ENCODE results near the gene TANK.

TANK gene

GRCh38 chr2:161115605-161116380 is 44.4 kb upstream of the TANK start:
- no peak overlapping the region for H3K4me3 ChIP-seq (ENCODE audit: low read depth, low read length)
- no peak for DNase-seq (ENCODE audit: low read depth)
- no peak for TF ChIP-seq CTCF (IDR thresholded peaks at IDR 0.05; ENCODE audit: low read depth, low read length)

GRCh38 chr2:161116509-161116908 is 43.7 kb upstream of the TANK start:
- DNase-seq (ENCODE audit: low read depth) = peak; percentile 45
- no peak for TF ChIP-seq MAX (IDR thresholded peaks at IDR 0.05; ENCODE audit: low read depth, low read length)
- TF ChIP-seq MYC (IDR thresholded peaks at IDR 0.05; ENCODE audit: low read depth, low read length) = no peak
- TF ChIP-seq POLR2A (IDR thresholded peaks at IDR 0.05; ENCODE audit: extremely low read depth, insufficient read length) = no peak
- no peak for TF ChIP-seq CTCF (IDR thresholded peaks at IDR 0.05; ENCODE audit: low read depth, low read length)
- H3K4me3 ChIP-seq (ENCODE audit: low read depth, low read length) = no peak overlapping the region

GRCh38 chr2:161117506-161117905 is 42.7 kb upstream of the TANK start:
- DNase-seq (ENCODE audit: low read depth) = no peak
- H3K4me3 ChIP-seq (ENCODE audit: low read depth, low read length) = no peak overlapping the region
- TF ChIP-seq POLR2A (IDR thresholded peaks at IDR 0.05; ENCODE audit: extremely low read depth, insufficient read length) (no peak), CTCF (IDR thresholded peaks at IDR 0.05; ENCODE audit: low read depth, low read length) (no peak), MYC (IDR thresholded peaks at IDR 0.05; ENCODE audit: low read depth, low read length) (no peak), MAX (IDR thresholded peaks at IDR 0.05; ENCODE audit: low read depth, low read length) (no peak)

- H3K4me3 ChIP-seq (ENCODE audit: low read depth, low read length) = no peak overlapping the region
- TF ChIP-seq MAX (IDR thresholded peaks at IDR 0.05; ENCODE audit: low read depth, low read length) = no peak
- no peak for TF ChIP-seq POLR2A (IDR thresholded peaks at IDR 0.05; ENCODE audit: extremely low read depth, insufficient read length)
- TF ChIP-seq MYC (IDR thresholded peaks at IDR 0.05; ENCODE audit: low read depth, low read length) = no peak
- no peak for TF ChIP-seq CTCF (IDR thresholded peaks at IDR 0.05; ENCODE audit: low read depth, low read length)
- DNase-seq (ENCODE audit: low read depth) = no peak
These were observed 41.5 kb upstream of the TANK start for GRCh38 chr2:161118722-161119121.

GRCh38 chr2:161119483-161119882 is 40.7 kb upstream of the TANK start:
- DNase-seq (ENCODE audit: low read depth) = no peak
- H3K4me3 ChIP-seq (ENCODE audit: low read depth, low read length) = no peak overlapping the region
- TF ChIP-seq POLR2A (IDR thresholded peaks at IDR 0.05; ENCODE audit: extremely low read depth, insufficient read length) (no peak), CTCF (IDR thresholded peaks at IDR 0.05; ENCODE audit: low read depth, low read length) (no peak), MAX (IDR thresholded peaks at IDR 0.05; ENCODE audit: low read depth, low read length) (no peak), MYC (IDR thresholded peaks at IDR 0.05; ENCODE audit: low read depth, low read length) (no peak)

- TF ChIP-seq CTCF (IDR thresholded peaks at IDR 0.05; ENCODE audit: low read depth, low read length) = no peak
- TF ChIP-seq MYC (IDR thresholded peaks at IDR 0.05; ENCODE audit: low read depth, low read length) = no peak
- TF ChIP-seq POLR2A (IDR thresholded peaks at IDR 0.05; ENCODE audit: extremely low read depth, insufficient read length) = no peak
- TF ChIP-seq MAX (IDR thresholded peaks at IDR 0.05; ENCODE audit: low read depth, low read length) = no peak
- H3K4me3 ChIP-seq (ENCODE audit: low read depth, low read length) = no peak overlapping the region
- DNase-seq (ENCODE audit: low read depth) = no peak
These were observed 39.5 kb upstream of the TANK start for GRCh38 chr2:161120775-161121174.
